ENCODE data around the gene CAMK1D. TPM values are rescaled to one million over a fixed set of nuclear protein-coding genes. Genes with fewer than 3 reads are reported as not detected.

CAMK1D gene
- total and polyA plus RNA-seq, 9 donors = 1.8 to 11.7 (median 5.5) TPM

- TF ChIP-seq EP300 (IDR thresholded peaks at IDR 0.05) (no peak), POLR2A (IDR thresholded peaks at IDR 0.05) (no peak)
- TF ChIP-seq, protein P1, sequence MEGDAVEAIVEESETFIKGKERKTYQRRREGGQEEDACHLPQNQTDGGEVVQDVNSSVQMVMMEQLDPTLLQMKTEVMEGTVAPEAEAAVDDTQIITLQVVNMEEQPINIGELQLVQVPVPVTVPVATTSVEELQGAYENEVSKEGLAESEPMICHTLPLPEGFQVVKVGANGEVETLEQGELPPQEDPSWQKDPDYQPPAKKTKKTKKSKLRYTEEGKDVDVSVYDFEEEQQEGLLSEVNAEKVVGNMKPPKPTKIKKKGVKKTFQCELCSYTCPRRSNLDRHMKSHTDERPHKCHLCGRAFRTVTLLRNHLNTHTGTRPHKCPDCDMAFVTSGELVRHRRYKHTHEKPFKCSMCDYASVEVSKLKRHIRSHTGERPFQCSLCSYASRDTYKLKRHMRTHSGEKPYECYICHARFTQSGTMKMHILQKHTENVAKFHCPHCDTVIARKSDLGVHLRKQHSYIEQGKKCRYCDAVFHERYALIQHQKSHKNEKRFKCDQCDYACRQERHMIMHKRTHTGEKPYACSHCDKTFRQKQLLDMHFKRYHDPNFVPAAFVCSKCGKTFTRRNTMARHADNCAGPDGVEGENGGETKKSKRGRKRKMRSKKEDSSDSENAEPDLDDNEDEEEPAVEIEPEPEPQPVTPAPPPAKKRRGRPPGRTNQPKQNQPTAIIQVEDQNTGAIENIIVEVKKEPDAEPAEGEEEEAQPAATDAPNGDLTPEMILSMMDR (IDR thresholded peaks at IDR 0.05) = no peak
- H3K27ac ChIP-seq = no peak overlapping the region
- H3K9me3 ChIP-seq = no peaks in the 10 kb centered on the region
- WGBS, 3 donors = 49 to 67% (median 57%) methylated on average over 9 of the region's 9 CpGs
- peaks cover 2% of the 10 kb centered on the region for H3K4me1 ChIP-seq (ENCODE audit: insufficient read depth)
- H3K4me3 ChIP-seq = no peak overlapping the region
- no peaks in the 10 kb centered on the region for H3K36me3 ChIP-seq
- H3K27me3 ChIP-seq = no peaks in the 10 kb centered on the region
- peak in 1 of 5 donors; percentile 52 for DNase-seq
- intact Hi-C loops (cut with DNase I) = no loop called here
Measured at GRCh38 chr10:12419262-12419847, 70.0 kb downstream of the CAMK1D start.

DNA sequence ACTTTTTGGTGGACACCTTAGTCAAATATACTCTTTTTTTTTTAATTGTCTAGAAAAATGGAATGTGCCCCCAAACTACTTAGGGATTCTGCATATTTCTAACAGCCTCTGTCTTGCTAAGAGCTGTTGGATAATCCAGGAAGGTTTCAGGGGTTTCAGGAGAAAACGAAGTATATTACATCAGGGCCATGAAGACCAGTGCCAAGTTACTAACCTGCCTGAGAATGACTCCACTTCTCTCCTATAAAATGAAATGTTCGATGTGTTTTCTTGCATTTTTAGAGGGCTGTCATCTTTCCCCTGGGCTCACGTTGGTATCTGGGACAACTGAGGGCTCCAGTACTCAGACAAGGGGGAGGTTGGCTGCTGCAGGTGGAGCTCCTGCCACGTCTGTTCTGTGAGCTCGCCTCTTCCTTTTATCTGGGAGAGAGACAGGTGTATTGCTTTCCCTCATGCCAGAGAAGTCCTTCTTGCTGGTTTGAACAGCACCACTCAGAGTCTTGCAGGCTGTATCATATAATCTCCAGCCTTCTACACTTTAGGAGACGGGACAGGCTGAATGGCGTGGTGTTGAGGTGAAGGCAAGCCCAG, 71.3 kb downstream of the CAMK1D start:
- Histone ChIP-seq H3K27me3 (no peaks in the 10 kb centered on the region), H3K4me3 (no peak overlapping the region), H3K36me3 (no peaks in the 10 kb centered on the region), H3K9me3 (no peaks in the 10 kb centered on the region), H3K27ac (no peak overlapping the region), H3K4me1 (ENCODE audit: insufficient read depth) (peaks cover 2% of the 10 kb centered on the region)
- WGBS, 3 donors = 92 to 97% (median 93%) methylated on average over 7 of the region's 7 CpGs
- intact Hi-C loops (cut with DNase I) = no loop called here
- no peak for TF ChIP-seq POLR2A (IDR thresholded peaks at IDR 0.05)
- TF ChIP-seq, protein P1 (IDR thresholded peaks at IDR 0.05) = no peak
- TF ChIP-seq EP300 (IDR thresholded peaks at IDR 0.05) = no peak
- DNase-seq = no peak

- Histone ChIP-seq H3K9me3 (no peaks in the 10 kb centered on the region), H3K4me1 (ENCODE audit: insufficient read depth) (peaks cover 2% of the 10 kb centered on the region), H3K36me3 (no peaks in the 10 kb centered on the region), H3K27me3 (no peaks in the 10 kb centered on the region), H3K4me3 (no peak overlapping the region), H3K27ac (no peak overlapping the region)
- WGBS, 3 donors = 95 to 96% (median 96%) methylated on average over 10 of the region's 10 CpGs
- intact Hi-C loops (cut with DNase I) = no loop called here
- TF ChIP-seq, protein P1 (IDR thresholded peaks at IDR 0.05) = no peak
- no peak for TF ChIP-seq EP300 (IDR thresholded peaks at IDR 0.05)
- no peak for TF ChIP-seq POLR2A (IDR thresholded peaks at IDR 0.05)
- no peak for DNase-seq
Measured at GRCh38 chr10:12422189-12422588, 72.8 kb downstream of the CAMK1D start.

GRCh38 chr10:12423896-12424295, 74.5 kb downstream of the CAMK1D start:
- intact Hi-C loops (cut with DNase I) = no loop called here
- H3K4me3 ChIP-seq = no peak overlapping the region
- no peak overlapping the region for H3K27ac ChIP-seq
- WGBS, 3 donors = 93 to 95% (median 95%) methylated on average over 14 of the region's 14 CpGs
- H3K4me1 ChIP-seq (ENCODE audit: insufficient read depth) = no peaks in the 10 kb centered on the region
- H3K9me3 ChIP-seq = no peaks in the 10 kb centered on the region
- no peak for TF ChIP-seq POLR2A (IDR thresholded peaks at IDR 0.05)
- TF ChIP-seq, protein P1 (IDR thresholded peaks at IDR 0.05) = no peak
- TF ChIP-seq EP300 (IDR thresholded peaks at IDR 0.05) = no peak
- no peaks in the 10 kb centered on the region for H3K27me3 ChIP-seq
- DNase-seq = no peak
- no peaks in the 10 kb centered on the region for H3K36me3 ChIP-seq
